CD4-positive, alpha-beta T cell treated with Interferon gamma for 1 hour (primary cell): Measurements from ENCODE around the gene NUBPL.
"Not testable (repeated sequence)": the region's sequence is repeated elsewhere in the genome, so short reads cannot be mapped to it uniquely, and the experiment has no call there.

ENCODE experiments used
- DNase-seq: peaks from one replicate; pipeline ENCODE4 v3.0.0-alpha.2; 2020

The NUBPL gene

DNA sequence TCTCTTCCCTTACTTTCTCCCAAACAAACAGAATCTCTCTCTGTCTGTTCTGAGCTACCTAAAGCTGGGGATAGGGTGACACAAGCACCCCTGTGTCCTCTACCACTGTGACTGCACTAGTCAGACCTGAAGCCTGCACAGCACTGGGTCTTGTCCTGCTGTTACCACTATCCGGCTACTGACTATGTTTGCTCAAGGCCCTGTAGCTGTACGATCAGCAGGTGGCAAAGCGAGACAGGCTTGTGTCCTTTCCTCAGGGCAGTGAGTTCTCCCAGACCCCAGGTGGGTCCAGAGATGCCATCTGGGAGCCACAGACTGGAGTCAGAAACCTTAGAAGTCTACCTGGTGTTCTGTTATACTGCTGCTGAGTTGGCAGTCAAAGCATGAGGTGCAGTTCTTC, 116.4 kb downstream of the NUBPL start:
- DNase-seq: no peak

DNA sequence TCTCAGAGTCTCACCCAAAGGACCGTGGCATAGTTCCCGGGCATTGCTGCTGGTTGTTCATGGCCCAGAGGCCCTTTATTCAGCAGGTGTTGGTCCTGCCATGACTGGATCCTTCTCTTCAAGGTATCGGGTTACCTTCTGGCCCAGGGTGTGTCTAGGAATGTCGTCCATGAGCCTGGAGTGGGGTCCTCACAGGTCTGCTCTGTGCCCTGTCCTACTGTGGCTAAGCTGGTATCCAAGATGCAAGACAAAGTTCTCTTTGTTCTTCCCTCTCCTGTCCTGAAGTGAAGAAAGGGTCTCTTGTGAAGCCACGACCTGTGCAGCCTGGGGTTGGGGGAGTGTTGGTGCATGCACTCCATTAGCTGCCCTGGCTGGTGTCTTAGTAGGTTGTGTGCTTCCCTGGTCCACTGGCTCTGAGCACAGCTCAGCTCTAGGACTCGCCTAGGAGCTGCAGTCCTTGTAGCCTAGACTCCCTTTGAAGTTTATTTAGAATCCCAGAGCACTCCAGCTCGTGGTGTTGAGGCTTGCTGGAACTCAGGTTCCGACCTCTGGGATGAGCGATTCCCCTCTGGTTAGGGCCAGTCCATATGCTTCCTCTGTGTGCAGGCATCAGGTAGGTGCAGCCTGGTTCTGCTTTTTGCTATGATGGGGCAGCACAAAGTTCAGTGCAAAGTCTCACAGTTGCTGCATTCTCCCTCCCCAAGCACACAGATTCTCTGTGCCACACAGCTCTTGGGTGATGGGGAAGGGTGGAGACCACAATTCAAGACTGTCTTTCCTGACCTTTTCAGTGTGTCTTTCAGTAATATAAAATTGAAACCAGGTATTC, 117.4 kb downstream of the NUBPL start:
- no peak for DNase-seq

DNA sequence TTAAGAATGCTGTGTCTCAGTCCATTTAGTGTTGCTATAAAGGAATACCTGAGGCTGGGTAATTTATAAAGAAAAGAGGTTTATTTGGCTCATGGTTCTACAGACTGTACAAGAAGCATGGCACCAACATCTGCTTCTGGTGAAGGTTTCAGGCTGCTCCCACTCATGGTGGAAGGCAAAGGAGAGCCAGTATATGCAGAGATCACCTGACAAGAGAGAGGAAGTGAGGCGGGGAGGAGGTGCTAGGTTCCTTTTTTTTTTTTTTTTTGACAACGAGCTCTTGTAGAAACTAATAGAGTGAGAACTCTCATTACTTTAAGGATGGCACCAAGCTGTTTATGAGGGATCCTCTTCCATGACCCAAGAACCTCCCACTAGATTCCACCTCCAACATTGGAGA, 121.6 kb downstream of the NUBPL start:
- DNase-seq: no peak

DNA sequence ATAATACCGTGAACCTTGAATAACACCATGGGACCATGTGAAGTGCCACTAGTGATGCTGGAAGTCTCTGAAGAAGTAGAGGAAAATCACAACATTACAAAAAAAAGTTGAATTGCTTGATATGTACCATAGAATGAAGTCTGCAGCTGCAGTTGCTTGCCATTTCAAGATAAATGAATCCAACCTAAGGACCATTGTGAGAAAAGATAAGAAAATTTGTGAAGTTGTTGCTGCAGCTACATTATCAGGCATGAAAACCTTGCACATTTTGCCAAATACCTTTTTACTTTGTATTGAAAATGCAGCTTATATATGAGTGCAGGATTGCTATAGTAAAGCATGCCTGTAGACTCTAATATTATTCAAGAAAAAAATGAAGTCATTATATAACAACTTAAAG, 126.5 kb downstream of the NUBPL start:
- DNase-seq: no peak

DNA sequence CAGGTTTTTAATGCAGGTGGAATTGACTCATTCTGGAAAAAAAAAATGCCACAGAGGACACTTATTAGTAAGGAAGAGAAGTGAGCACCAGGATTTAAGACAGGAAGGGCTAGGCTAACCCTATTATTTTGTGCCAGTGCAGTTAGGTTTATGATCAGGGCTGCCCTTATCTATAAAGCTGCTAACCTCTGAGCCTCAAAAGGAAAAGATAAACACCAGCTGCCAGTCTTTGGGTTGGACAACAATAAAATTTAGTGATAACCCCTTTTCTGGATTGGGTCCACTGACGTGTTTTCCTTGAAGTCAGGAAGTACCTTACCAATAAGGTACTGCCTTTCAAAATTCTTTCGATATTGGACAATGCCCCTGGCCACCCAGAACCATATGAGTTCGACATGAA, 128.9 kb downstream of the NUBPL start:
- no peak for DNase-seq

DNA sequence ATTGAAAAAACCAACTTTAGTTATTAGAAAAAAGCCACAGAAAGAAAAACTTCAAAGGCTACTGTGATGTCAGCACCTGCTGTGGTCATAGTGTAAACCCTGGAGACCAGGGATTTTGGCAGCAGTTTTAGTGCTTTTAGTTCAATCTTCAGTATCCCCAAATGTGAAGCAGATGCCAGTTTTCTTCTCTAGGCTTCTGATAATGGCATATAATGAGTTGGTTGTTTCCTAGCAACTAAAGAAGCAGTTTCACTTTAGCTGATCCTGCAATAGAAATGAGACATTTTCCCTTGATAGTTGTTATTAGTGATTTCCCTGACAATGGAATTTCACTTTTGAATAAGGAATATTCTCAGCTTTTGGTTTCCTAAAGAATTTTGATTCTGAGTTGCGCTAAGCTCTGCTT, 131.2 kb downstream of the NUBPL start:
- DNase-seq: no peak

DNA sequence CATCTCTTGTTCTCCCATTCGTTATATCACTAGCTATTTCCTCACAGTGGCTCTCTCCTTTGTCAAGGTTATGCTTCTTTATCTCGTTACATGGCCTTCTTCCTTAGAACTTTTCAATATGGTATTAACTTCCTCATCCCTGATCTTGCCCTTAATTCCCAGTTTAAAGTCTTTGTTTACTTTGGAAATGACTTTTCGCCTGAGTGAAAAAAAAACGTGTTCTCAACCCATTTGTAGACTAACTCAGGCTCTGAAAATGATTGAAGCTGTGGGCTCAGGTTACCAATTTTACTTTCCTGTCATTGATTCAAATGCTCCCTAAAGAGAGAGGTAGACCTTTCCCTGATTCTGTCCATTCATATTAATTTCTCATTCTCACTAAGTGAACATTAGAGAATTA, 135.2 kb downstream of the NUBPL start:
- no peak for DNase-seq

DNA sequence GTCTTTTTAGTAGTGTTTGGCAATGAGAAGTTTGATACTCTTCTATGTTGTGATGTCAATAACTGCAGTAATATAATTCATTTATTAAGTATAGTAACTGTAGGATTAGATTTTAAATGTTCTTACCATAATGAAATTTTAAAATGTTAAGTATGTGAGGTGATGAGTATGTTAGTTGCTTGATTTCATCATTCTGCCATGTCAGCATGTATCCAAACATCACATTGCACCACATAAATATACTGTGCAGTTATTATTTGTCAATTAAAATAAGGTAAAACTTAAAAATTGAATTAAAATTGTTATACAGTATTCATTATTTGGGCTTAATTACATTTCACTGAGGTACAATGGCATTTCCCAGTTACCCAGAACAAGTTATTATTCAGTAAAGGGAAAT, 138.6 kb downstream of the NUBPL start:
- DNase-seq: no peak

DNA sequence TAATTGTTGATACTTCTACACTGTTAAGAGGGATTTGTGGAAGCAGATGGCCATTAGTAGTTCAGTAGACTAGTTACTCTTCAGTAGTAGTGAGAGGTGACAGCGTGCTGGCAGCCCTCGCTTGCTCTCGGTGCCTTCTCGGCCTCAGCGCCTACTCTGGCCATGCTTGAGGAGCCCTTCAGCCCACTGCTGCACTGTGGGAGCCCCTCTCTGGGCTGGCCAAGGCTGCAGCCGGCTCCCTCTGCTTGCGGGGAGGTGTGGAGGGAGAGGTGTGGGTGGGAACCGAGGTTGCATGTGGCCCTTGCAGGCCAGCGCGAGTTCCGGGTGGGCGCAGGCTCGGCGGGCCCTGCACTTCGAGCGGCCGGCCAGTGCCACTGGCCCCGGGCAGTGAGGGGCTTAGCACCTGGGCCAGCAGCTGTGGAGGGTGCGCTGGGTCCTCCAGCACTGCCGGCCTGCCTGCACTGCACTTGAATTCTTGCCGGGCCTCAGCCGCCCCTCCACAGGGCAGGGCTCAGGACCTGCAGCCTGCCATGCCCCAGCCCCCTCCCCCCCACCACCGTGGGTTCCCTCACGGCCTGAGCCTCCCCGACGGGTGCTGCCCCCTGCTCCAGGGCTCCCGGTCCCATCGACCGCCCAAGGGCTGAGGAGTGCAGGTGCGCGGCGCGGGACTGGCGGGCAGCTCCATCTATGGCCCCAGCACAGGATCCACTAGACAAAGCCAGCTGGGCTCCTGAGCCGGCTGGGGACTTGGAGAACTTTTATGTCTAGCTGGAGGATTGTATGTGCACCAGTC, 139.3 kb downstream of the NUBPL start:
- no peak for DNase-seq

DNA sequence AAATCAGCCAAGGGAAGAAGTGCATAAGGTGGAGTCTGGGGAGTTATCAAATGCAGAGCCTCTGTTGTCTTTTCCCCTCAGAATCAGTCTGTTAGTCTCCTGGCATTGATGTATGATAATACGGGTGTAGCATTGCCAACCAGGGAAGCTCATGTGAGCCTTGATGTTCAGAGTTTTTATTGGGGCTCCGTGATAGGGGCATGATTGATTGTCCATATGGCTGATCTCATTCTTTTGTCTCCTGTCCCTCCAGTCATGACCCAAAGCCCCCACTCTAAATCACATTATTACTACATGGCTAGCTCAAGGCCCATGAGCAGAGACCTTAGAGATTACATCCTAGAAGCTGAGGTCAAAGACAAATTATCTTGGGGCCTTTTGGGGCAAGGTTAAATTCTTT, 140.9 kb downstream of the NUBPL start:
- no peak for DNase-seq

DNA sequence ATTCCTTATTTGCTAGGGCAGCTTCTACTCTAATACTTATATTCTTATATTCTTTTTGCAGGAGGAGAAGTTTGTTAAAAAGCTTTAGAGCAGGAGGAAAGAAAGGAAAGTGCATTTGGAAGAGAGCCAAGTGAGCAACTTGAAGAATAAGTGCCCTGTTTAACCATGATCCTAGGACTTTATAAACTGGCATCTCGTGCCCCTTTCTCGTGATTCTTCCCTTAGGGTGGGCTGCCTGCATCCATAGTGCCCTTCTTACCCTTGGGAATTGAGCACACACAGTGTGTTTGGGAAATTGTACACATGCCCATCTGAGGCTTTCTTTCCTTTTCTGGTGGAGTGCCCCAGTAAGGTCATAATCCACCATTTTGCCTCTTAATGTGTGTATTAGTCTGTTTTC, 141.9 kb downstream of the NUBPL start:
- DNase-seq: no peak

DNA sequence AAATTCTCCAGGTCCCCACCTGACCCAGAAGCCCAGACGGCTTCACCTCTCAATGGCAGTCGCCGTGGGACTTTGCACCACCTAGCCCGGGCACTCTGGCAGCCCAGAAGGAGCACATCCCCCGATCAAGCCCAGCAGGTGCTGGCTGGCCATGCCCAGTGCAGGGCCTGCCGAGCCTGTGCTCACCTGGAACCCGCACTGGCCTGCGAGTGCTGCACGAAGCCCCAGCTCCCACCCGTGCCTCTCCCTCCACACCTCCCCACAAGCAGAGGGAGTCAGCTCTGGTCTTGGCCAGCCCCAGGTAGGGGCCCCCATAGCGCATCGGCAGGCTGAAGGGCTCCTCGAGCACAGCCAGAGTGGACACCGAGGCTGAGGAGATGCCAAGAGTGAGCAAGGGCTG, 144.5 kb downstream of the NUBPL start:
- no peak for DNase-seq

DNA sequence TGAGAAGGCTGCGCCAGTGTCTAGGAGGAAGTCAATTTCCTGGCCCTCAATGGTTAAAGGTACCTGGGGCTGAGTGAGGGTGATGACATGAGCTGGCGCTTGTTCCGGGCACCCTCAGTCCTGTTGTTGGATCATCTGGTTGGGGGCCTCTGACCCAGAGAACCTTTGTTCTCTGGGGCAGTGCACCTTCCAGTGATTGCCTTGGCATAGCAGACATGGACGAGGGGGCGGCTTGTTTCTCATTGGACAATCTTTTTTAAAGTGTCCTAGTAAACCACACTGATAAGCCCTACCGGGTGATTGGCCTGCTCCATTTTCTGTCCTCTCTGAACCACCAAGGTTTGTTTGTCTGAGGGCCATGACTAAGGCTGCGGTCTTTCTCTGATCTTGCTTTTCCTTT, 147.5 kb downstream of the NUBPL start:
- DNase-seq: not testable (repeated sequence)

DNA sequence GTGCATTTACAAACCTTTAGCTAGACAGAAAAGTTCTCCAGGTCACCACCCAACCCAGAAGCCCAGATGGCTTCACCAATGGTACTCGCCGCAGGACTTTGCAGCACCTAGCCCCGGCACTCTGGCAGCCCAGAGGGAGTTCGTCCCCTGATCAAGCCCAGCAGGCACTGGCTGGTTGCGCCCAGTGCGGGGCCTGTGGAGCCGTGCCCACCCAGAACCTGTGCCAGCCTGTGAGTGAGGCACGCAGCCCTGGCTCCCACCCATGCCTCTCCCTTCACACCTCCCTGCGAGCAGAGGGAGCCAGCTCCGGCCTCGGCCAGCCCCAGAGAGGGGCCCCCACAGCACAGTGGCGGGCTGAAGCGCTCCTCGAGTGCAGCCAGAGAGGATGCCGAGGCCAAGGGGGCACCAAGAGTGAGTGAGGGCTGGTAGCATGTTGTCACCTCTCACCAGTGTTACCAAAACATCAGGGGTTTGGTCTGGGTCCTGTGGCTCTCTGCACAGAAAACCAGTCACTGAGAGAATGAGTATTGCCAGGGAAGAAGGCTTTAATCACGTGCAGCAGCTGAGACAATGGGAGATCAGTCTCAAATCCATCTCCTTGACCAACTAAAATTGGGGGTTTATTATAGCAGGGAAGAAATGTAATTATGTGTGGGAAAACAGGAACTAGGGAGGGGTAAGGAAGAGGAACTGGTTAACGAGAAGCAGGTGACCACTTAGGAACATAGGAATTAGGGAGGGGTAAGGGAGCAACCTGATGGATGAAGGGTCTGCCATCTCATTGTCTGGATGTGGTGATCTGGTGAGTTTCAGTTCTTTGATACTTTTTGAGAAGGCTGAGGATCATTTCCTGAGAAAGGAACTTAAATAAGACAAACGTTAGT, 151.3 kb downstream of the NUBPL start:
- no peak for DNase-seq

DNA sequence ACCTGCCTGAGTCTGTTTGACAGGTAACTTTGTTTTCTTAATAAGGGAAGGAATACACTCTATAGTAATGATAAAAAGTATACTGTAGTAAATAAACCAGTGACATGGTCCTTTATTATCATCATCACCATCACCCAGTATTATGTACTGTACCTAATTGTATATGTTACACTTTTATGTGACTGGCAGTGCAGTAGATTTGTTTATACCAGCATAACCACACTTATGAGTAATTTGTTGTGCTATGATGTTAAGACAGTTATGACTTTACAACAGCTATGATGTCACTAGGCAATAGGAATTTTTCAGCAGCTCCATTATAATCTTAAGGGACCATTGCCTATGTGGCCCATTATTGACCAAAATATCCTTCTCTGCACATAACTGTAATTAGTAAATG, 155.0 kb downstream of the NUBPL start:
- no peak for DNase-seq

DNA sequence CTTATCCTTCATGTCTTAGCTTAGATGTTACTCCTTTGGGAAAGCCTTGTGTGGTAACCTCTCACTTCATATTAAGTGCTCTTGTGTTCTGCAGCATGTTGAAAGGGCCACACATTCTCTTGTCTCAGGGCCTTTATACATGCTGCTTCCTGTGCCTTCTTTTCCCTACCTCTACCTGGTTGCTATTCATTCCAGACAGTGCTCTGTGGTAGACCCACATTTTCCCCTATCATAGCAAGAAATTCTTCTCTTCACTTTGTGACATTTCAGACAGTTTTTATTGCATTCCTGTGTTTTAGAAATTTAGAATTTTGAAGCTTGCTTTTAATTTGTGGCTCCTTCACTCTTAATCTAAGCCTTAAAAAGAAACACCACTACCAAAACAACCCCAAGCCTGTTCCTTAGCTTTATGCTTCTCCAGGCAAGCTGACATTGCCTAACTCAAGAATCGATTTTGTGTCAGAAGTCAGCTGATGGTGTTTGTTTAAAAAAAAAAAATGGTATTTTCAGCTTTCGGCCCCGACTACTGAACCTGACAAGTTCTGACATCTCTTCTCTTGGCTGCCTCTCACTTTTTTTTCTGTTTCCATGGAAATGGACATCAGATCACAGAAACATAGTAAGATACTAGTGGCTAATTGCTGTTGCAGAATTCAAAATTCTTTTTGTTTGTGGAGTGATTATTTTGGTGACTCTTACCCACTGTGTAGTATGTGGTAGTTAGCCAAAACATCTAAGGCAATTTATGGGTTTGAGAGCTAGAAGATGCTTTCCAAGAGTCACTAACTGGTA, 156.3 kb downstream of the NUBPL start:
- no peak for DNase-seq

DNA sequence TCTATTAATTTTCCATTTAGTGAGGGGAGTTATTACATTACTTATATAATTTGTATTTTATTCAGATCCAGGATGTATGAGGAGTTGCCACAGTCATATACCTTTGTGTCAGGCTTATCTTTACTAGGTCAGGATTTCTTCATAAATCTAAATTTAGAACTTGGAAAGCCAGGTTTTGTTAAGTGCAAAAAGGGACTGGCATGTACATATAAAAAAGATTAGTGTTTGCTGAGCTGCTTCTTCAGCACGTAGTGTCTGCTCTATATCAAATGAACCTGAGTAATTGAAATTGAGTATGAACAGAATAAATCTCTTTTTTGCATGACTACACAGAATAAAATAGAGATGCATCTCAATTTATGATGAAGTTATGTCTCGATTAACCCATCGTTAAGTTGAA, 157.4 kb downstream of the NUBPL start:
- no peak for DNase-seq

DNA sequence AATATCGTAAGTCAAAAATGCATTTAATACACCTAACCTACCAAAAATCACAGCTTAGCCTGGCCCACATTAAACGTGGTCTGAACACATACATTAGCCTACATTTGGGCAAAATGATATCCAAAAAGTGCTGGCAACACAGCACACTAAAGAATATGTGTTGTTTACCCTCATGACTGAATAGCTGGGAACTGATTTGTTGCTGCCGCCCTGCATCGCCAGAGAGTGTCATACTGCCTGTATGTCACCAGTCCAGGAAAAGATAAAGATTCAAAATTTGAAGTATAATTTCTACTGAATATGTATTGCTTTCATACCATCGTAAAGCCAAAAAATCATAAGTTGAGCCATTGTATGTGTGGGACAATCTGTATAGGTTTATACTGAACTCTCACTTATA, 157.8 kb downstream of the NUBPL start:
- DNase-seq: no peak

DNA sequence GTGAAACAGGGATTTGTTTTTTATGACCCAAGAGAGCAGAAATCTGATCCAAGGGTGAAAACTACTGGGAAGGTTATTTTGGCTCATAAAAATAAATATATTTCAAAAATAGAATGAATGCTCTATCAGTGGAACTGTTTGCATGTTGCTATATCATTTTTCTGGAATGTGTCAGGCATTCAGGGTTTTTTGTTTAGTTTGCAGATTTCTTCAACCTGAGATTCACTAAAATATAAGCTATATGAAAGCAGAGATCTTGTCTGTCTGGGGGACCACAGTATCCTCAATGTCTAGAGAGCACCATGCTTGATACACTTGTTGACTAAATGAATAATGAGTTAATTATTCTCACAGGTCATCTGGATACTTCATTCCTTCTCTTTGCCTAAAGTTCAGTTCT, 165.1 kb downstream of the NUBPL start:
- DNase-seq: no peak

DNA sequence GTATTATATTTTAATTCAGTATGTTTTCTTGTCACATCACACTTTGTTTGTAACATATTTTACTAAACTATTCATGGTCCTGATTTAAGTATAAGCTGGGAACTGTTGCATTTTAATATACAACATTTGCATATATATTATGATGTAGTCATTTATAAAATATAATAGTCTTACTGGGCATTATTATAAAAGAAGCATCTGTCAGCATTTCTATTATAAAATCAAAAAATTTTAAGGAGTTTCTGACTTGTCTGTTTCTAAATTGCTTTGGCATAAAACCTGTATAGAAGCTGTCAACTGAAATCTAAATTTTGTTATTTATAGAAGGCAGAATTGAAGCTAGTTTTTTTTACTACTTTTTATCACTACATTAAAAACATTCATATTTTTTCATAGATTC, 166.6 kb downstream of the NUBPL start:
- no peak for DNase-seq

DNA sequence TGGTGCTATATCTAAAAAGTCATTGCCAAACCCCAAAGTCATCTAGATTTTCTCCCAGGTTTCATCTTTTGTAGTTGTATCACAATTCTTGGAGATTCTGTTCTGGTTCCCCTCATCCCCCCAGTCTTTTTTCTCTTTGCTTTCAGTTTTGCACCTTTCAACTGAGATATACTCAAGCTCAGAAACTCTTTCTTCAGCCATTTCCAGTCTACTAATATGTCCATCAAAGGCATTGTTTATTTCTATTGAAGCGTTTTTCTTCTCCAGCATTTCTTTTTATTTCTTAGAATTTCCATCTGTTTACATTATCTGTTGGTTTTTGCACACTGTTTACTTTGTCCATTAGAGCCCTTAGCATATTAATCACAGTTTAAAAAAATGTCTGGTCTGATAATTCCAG, 179.5 kb downstream of the NUBPL start:
- DNase-seq: no peak

DNA sequence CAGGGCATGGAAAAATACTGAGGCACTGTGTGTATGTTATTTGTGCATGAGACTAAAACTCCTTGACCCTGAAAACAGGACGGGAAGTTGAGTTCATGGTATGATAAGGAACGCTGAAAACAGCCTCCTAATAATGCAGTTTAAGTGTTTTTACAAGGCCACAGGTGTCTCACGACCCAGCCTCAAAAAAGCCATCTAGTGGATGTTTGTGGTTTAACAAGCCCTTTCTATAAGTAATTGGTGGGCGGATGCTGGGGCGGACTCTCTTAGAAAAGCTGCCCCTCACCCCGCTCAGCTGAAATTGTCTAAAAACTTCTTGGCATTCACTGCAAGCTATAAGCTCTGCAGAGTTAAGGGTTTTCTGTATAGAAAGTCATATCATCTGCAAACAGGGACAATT, 184.5 kb downstream of the NUBPL start:
- DNase-seq: no peak

DNA sequence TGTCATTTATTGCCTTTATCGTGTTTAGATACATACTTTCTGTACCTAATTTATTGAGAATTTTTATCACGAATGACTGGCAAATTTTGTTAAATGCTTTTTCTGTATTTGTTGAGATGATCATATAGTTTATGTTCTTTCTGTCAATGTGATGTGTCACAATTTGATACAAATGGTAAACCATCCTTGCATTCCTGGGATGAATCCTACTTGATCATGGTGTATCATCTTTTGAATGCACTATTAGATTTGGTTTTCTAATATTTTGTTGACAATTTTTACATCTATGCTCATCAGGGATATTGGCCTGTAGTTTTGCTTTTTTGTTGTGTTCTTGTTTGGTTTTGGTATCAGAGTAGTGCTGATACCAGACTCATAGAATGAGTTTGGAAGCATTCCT, 185.1 kb downstream of the NUBPL start:
- DNase-seq: no peak
